ENCODE results near the gene TSPAN3.

The TSPAN3 gene

DNA sequence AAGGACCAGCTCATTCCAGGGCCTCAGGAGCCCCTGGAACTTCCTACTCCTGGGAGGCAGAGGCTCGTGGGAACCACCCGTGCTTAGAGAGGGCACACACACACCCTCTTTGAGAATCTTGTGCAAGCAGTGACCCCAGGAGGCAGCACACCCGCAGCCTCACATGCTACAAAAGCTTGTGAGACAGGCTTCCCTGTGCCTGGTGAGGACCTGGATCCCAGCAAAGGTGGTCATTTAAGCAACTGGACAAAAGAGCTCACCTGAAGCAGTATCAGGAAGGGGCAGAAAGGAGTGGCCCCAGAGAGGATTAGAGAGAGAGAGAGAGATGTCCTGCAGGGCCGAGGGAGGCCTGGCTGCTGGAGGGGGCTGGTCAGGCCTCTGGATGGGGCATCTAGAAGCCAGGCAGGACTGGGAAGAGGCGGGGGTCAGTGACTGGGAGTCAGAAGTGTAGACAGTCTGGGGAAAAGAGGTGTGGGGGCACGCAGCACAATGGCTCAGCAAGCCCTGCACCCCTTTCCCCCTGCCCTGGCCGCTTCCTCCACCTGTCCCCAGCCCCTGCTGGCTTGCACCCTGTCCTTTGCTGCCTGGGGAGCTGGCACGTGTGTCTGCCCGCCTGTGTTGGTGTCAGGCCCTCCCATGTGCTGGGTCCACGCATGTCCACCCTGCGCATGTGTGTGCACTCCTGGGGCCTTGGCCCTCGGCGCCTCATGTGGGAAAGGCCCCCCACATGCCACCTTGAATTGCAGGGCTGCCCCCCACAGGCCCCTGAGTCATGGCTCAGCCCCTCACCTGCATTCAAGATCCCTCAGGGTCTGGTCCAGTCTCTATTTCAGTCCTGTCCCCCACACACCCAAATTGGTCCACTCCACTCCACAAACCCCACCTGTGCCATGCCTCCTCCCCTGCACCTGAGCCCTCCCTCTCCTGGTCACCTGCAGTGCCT lies 36.9 kb downstream of the TSPAN3 start:
- no peak for DNase-seq (ENCODE audit: low read depth)

DNA sequence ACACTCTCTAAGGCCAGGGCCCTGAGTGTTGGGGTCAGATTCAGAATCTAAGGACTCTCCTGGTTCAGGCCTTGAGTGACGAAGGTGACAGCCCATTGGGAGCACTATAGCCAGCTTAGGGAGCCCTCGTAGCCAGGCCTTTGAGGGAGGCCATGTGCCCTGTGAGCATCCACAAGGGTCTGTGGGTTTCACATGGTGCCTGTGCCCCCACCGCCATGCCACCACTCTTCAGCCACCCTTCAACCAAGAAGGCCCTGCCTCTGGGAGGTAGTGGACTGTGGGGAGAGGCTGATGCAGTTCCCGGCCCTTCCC lies 37.5 kb downstream of the TSPAN3 start:
- DNase-seq (ENCODE audit: low read depth) = no peak

DNA sequence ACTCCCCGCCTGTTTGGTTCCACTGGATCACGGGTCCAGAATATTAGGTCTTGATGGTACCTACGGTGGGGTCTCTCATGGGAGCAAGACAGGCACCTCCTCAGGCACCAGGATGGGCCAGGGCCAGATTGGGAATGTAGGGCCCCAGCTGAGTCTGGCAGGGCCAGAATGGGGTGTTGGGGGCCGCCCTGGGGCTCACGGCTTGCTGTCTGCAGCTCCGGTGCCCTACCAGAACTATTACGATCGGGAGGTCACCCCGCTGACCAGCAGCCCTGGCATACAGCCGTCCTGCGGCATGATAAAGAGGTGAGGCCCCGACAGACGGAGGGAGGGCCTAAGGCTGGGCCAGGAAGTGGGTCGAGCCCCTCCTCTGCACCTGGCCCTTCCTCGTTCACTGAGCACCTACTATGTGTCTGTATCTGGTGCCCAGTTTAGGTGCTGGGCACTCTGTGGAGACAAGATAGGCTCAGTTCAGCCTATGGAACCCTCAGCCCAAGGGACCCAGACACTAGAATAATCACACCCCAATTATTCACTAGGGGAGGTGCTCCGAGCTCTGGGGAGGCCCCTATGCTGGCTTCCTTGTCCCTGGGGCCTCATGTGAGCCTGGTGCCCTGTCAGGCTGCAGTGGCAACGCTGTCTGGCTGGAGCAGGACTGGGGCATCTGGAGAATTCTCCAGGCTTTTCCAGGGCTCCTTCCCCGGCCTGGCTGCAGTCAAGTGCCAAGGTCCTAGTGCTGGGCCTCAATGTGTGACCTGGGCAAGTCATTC lies 38.1 kb downstream of the TSPAN3 start:
- DNase-seq (ENCODE audit: low read depth) = no peak

GRCh38 chr15:77032052-77032646 lies 38.8 kb downstream of the TSPAN3 start:
- no peak for DNase-seq (ENCODE audit: low read depth)

DNA sequence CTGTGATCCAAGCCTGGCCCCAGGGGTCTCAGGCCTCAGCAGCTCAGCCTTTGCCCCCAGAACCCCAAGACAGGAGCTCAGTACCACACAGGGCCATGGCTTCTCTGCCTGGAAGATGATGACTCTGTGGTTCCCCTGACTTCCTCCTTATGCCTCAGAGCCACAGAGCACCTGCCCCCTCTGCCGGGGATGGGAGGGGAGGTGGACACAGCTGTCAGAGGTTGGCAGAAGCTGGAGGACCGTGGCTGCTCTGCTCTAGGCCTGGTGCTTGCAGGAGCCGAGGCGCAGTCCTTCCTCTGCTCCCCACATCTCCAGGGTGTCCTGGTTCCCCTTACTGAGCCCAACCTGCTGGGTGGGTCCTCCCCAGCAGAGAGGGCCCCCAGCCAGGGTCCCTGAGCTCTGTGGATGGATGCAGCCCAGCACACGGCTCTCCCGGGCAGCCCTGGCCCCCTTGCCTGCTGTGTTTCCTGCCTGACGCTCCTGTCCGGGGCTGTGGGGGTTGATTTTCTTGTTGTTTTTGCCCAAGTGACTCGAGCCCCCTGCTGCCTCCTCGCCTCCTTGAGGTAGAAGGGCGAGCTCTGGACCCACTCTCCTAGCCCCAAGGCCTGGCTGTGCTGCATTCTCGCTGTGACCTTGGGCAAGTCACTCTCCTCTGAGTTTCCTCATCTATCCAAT lies 39.4 kb downstream of the TSPAN3 start:
- no peak for DNase-seq (ENCODE audit: low read depth)

DNA sequence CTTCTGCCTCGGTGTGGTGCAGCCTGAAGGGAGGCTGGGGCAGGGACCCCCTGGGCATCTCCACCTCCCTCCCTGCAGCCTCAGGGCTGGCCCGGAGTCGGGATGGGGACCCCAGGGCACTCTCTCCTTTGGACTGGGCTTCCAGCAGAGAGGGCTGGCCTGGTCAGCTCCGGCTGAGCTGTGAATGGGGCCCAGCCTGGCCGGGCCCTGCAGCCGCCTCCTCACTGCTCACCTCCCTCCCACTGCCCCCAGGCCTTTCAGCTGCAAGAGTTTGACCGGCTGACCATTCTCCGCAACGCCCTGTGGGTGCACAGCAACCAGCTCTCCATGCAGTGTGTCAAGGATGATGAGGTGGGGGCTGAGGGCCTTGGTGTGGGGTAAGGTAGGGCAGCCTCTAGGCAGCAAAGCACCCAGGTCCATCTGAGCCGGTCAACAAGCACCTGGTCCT lies 40.0 kb downstream of the TSPAN3 start:
- DNase-seq (ENCODE audit: low read depth) = no peak

- no peak for DNase-seq (ENCODE audit: low read depth)
These were observed 40.6 kb downstream of the TSPAN3 start for GRCh38 chr15:77030048-77030927.

DNA sequence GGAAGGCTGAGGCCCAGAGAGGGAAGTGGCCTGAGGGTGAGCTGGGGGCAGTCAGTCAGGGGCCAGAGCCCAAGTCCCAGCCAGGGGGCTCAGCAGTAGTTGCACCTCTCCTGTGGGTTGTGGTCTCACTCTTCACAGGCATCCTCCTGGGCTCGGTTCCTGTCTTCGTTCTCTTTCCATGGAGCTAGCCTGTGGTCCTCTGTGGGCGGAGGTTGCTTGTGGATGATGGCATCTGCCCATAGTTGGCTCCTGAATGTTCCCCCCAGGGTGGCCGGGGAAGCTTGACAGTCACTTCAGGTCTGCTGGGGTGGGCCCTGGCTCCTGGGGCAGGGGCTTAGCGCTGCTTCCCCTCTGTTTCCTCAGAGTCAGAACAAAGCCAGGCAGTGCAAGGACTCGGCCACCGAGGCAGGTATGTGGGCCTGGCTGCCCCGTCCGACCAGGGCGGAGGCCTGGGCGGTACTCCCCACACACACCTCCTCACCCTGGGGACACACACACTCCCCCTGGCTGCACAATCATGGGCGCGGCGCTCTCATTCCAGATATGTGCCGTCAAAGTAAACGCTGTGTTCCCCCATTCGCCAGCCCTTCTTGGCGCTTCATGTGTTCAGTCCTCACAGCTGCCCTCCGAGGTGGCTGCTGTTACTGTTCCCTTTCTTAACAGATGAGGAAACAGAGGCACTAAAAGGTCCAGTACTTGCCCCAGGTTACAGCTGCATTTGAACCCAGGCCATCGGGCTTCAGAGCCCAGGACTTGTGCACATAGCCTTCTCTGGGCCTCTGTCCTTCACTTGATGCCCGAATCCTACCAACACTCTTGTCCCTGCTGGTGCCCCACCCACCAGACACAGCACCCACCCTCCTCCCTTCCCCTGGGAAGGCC lies 41.5 kb downstream of the TSPAN3 start:
- no peak for DNase-seq (ENCODE audit: low read depth)

DNA sequence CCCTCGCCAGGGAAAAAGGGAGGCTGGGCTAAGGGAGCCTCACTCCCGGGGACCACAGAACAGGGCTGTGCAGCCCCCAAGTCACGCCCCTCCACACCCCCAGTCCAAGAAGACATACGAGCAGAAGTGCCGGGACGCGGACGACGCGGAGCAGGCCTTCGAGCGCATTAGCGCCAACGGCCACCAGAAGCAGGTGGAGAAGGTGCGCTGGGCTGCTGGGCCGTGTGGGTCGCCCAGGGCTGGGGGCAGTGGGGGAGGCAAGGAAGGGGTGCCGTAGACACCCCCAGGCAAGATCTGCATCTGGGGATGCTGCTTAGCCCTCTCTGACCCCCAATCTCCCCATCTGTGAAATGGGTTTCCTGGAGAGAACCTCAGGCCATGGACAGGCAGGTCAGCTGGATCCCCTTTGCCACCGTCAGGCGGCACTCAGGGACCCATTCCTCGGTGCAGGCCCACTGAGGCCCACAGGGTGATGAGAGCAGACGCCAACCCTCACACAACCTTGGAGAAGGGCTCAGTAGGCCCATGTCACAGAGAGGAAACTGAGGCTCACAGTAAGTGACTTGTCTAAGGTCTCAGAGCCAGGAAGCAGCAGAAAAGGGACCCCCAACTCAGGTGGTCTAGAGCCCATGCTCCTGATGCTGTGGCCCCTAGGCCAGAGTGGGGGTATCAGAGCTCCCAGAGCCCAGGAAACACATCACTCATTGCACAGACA lies 42.3 kb downstream of the TSPAN3 start:
- no peak for DNase-seq (ENCODE audit: low read depth)

GRCh38 chr15:77027697-77028450 lies 43.0 kb downstream of the TSPAN3 start:
- DNase-seq (ENCODE audit: low read depth) = no peak

GRCh38 chr15:77027111-77027696 lies 43.7 kb downstream of the TSPAN3 start:
- no peak for DNase-seq (ENCODE audit: low read depth)

- DNase-seq (ENCODE audit: low read depth) = no peak
These were observed 44.3 kb downstream of the TSPAN3 start for GRCh38 chr15:77026501-77027110.

GRCh38 chr15:77025941-77026411 lies 44.9 kb downstream of the TSPAN3 start:
- no peak for DNase-seq (ENCODE audit: low read depth)

- no peak for DNase-seq (ENCODE audit: low read depth)
These were observed 45.6 kb downstream of the TSPAN3 start for GRCh38 chr15:77025083-77025901.

GRCh38 chr15:77024273-77025082 lies 46.4 kb downstream of the TSPAN3 start:
- peak; percentile 71 for DNase-seq (ENCODE audit: low read depth)
